Suprapubic skin (tissue), 4 donors: ENCODE results near the gene ULK4. TPM values are rescaled to one million over a fixed set of nuclear protein-coding genes. Genes with fewer than 3 reads are reported as not detected.

ENCODE experiments used
- DNase-seq, 2 donors: peaks; one replicate each; pipeline ENCODE4 v3.0.0-alpha.2; 2019; ENCODE audit warnings: low spot score in 2 of 2
- H3K27ac ChIP-seq: fragments of 200-600 bp; sonication (generic); one replicate; pipeline ENCODE4 v1.5.1; 2019
- H3K27me3 ChIP-seq: fragments of 200-600 bp; sonication (generic); one replicate; pipeline ENCODE4 v1.5.1; 2019
- H3K36me3 ChIP-seq: fragments of 200-600 bp; sonication (generic); one replicate; pipeline ENCODE4 v1.5.1; 2019
- H3K4me1 ChIP-seq: fragments of 200-600 bp; sonication (generic); one replicate; pipeline ENCODE4 v1.5.1; 2019
- H3K4me3 ChIP-seq: fragments of 200-600 bp; sonication (generic); one replicate; pipeline ENCODE4 v1.5.1; 2019; ENCODE audit warnings: mild to moderate bottlenecking
- H3K9me3 ChIP-seq: fragments of 200-600 bp; sonication (generic); one replicate; pipeline ENCODE4 v1.5.1; 2019
- EP300 ChIP-seq: sonication (generic); formaldehyde crosslinking; IDR thresholded peaks from one replicate; pipeline ENCODE4 v1.6.1; 2017; ENCODE audit warnings: antibody characterized with exemption
- POLR2A ChIP-seq, 2 donors: fragments of 450-650 bp; IDR thresholded peaks; one replicate each; pipeline ENCODE4 v1.6.1; 2017; ENCODE audit warnings: antibody characterized with exemption in 2 of 2, mild to moderate bottlenecking in 2 of 2, moderate library complexity in 2 of 2
- POLR2AphosphoS5 ChIP-seq, 3 donors: sonication (generic); formaldehyde crosslinking; IDR thresholded peaks; one replicate each; pipeline ENCODE4 v1.6.1; 2017; ENCODE audit warnings: antibody characterized with exemption in 3 of 3
- WGBS: methylation state at CpG from one replicate; pipeline ENCODE4 v1.1.5; 2018; 5-methylcytosine and 5-hydroxymethylcytosine counted together
- total RNA-seq, 4 donors: library from RNA; depleted of rRNA; stranded (reverse); fragments of >200 nt; gene quantifications; one replicate each; pipeline ENCODE4 v1.1.0, GENCODE V29; 2016
- TF ChIP-seq, protein P1 (sequence below), 2 donors: fragments of 200-600 bp in 1 of 2; fragments of 450-650 bp in 1 of 2; sonication (generic) in 1 of 2; IDR thresholded peaks; one replicate each; pipeline ENCODE4 v1.5.1; 2016 to 2019; ENCODE audit warnings: antibody characterized with exemption in 2 of 2, mild to moderate bottlenecking in 1 of 2, moderate library complexity in 1 of 2

The ULK4 gene
- total RNA-seq, 4 donors from 2014 or later: 11.7 to 21.7 (median 16.6) TPM

DNA sequence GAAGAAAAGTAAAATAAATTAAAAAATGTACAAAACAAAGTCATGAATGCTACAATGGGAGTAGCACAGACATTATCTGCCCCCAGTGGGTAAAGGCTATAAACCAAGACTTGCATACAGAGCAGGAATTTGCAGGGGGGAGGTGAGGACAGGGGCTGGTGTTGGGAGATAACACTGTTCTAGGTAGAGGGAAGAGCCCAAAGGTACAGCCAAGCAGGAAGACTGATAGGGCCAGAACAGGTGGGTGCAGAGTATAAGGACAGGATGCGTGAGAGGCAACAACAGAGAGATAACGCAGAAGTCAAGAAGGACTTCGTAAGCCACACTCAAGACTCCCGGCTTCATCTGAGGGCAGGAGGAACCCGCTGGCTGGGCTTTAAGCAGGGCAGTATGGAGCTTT is 616.1 kb downstream of the ULK4 start:
- no peak overlapping the region for H3K27ac ChIP-seq
- H3K4me1 ChIP-seq: no peaks in the 10 kb centered on the region
- no peak for DNase-seq
- 90% methylated on average over 5 of the region's 5 CpGs for WGBS
- H3K4me3 ChIP-seq: no peak overlapping the region
- TF ChIP-seq EP300 (no peak), POLR2AphosphoS5 (IDR thresholded peaks at IDR 0.05) (no peak), POLR2A (IDR thresholded peaks at IDR 0.05) (no peak)
- TF ChIP-seq, protein P1, sequence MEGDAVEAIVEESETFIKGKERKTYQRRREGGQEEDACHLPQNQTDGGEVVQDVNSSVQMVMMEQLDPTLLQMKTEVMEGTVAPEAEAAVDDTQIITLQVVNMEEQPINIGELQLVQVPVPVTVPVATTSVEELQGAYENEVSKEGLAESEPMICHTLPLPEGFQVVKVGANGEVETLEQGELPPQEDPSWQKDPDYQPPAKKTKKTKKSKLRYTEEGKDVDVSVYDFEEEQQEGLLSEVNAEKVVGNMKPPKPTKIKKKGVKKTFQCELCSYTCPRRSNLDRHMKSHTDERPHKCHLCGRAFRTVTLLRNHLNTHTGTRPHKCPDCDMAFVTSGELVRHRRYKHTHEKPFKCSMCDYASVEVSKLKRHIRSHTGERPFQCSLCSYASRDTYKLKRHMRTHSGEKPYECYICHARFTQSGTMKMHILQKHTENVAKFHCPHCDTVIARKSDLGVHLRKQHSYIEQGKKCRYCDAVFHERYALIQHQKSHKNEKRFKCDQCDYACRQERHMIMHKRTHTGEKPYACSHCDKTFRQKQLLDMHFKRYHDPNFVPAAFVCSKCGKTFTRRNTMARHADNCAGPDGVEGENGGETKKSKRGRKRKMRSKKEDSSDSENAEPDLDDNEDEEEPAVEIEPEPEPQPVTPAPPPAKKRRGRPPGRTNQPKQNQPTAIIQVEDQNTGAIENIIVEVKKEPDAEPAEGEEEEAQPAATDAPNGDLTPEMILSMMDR (IDR thresholded peaks at IDR 0.05): no peak
- H3K27me3 ChIP-seq: no peaks in the 10 kb centered on the region
- H3K36me3 ChIP-seq: no peaks in the 10 kb centered on the region
- no peaks in the 10 kb centered on the region for H3K9me3 ChIP-seq

DNA sequence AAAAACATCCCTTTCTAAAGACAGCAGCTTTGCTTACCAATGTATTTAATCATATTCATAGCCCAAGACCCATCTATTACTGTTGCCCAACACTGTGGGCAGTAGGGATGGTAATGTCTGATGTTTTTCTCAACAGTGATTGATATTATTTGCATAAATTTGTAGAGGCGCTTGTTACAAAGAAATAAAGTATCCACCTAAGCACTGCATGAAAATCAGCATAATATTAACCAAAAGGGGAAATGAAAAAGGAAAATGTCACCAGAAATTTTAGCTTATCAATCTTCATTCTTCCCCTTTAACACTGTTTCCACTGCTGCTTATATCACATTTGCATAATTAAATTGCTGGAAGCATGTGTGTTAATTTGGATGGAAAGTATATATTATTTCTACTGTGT is 622.1 kb downstream of the ULK4 start:
- TF ChIP-seq, protein P1 (IDR thresholded peaks at IDR 0.05): no peak
- TF ChIP-seq POLR2AphosphoS5 (IDR thresholded peaks at IDR 0.05) (no peak), EP300 (no peak), POLR2A (IDR thresholded peaks at IDR 0.05) (no peak)
- no peaks in the 10 kb centered on the region for H3K36me3 ChIP-seq
- H3K4me3 ChIP-seq: no peak overlapping the region
- H3K27me3 ChIP-seq: no peaks in the 10 kb centered on the region
- WGBS: 88% methylated on average over 1 of the region's 1 CpG
- no peaks in the 10 kb centered on the region for H3K9me3 ChIP-seq
- no peak overlapping the region for H3K27ac ChIP-seq
- no peak for DNase-seq
- no peaks in the 10 kb centered on the region for H3K4me1 ChIP-seq

DNA sequence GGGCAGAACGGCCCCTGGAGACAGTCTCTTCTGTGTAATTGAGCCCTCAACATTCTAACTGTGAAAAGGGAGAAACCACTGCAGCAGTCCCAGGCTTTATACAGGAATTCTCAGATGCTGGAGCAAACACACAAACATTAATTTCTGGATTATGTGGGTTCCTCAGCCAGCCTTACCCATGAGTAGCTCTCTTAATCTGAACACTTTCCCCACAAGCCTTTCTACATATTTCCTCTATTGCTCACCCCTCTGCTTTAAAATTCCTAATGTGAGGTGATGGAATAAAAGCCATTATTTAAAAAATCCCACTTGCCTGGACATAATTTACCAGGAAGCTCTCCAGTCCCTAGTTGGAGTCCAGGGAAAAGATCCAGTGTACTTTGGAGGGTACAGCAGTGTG is 623.6 kb downstream of the ULK4 start:
- Histone ChIP-seq H3K9me3 (no peaks in the 10 kb centered on the region), H3K27ac (no peak overlapping the region), H3K4me3 (no peak overlapping the region), H3K4me1 (no peaks in the 10 kb centered on the region), H3K27me3 (no peaks in the 10 kb centered on the region), H3K36me3 (no peaks in the 10 kb centered on the region)
- DNase-seq: no peak
- no peak for TF ChIP-seq POLR2A (IDR thresholded peaks at IDR 0.05)
- WGBS: 76% methylated on average over 1 of the region's 1 CpG

DNA sequence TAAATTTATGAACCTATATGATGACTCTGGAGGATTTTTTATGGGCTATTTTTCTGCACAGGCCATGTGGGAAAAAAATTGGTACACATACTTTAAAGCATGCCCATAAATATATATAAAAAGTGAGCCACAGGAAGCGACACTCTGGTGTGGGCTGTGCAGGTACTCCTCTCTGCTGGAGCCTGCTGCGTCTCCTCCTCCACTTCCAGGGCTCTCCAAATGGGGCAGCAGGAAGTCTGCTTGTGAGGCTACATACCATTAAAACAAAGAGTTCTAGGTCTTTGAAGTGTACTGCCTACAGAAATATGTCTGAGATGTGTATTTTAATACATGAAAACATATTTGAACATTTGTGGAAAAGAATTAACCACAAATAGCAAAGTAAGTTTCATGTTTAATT is 627.5 kb downstream of the ULK4 start:
- TF ChIP-seq EP300 (no peak), POLR2A (IDR thresholded peaks at IDR 0.05) (no peak), POLR2AphosphoS5 (IDR thresholded peaks at IDR 0.05) (no peak)
- TF ChIP-seq, protein P1 (IDR thresholded peaks at IDR 0.05): no peak
- WGBS: 89% methylated on average over 2 of the region's 2 CpGs
- Histone ChIP-seq H3K27ac (no peak overlapping the region), H3K36me3 (no peaks in the 10 kb centered on the region), H3K4me3 (no peak overlapping the region), H3K9me3 (no peaks in the 10 kb centered on the region), H3K4me1 (peaks cover 8% of the 10 kb centered on the region), H3K27me3 (no peaks in the 10 kb centered on the region)
- no peak for DNase-seq

DNA sequence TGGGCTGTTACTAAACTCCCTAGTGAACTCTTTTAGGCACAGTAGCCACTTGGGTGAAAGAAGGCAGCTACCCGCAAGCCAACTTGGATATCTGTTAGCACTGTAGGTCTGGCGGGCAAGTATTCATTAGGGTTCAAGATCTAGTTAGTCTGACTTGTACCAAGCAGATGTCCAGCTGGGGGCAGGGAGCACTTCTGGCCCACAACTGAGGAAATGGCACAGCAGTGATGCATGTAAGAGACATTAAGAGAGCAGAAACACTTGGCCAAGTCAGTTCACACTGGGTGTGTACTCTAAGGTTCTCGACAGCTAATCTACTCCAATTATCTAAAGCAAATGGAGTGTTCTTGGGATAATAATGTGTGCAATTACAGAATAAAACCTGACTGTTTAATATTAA is 630.9 kb downstream of the ULK4 start:
- DNase-seq: no peak
- peaks cover 19% of the 10 kb centered on the region for H3K4me1 ChIP-seq
- no peaks in the 10 kb centered on the region for H3K9me3 ChIP-seq
- WGBS: 78% methylated on average over 3 of the region's 3 CpGs
- no peaks in the 10 kb centered on the region for H3K36me3 ChIP-seq
- no peaks in the 10 kb centered on the region for H3K27me3 ChIP-seq
- no peak overlapping the region for H3K27ac ChIP-seq
- no peak overlapping the region for H3K4me3 ChIP-seq
- TF ChIP-seq, protein P1 (IDR thresholded peaks at IDR 0.05): no peak
- TF ChIP-seq EP300 (no peak), POLR2A (IDR thresholded peaks at IDR 0.05) (no peak), POLR2AphosphoS5 (IDR thresholded peaks at IDR 0.05) (no peak)

DNA sequence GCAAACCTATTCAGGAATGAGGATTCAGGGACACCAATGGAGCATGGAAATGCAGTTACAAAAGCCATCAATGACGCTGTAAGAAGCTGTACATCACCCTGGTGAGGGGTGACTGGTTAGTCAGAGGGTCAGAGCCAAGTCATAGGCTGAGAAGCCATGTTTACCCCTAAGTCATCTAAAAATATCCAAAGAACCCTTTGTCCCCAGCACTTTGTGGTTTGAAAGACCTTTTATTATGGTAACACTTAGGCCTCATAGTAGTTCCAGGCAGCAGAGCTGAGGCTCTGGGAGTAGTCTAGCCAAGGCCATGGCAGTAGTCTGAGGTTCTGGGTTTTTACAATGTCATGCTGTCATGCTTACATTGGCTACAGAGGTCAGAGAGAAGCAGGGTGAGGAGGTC is 631.4 kb downstream of the ULK4 start:
- H3K27me3 ChIP-seq: no peaks in the 10 kb centered on the region
- WGBS: 95% methylated on average over 1 of the region's 1 CpG
- no peak overlapping the region for H3K4me3 ChIP-seq
- H3K36me3 ChIP-seq: no peaks in the 10 kb centered on the region
- TF ChIP-seq POLR2A (IDR thresholded peaks at IDR 0.05): no peak
- TF ChIP-seq EP300: no peak
- TF ChIP-seq, protein P1 (IDR thresholded peaks at IDR 0.05): no peak
- no peak for TF ChIP-seq POLR2AphosphoS5 (IDR thresholded peaks at IDR 0.05)
- H3K9me3 ChIP-seq: no peaks in the 10 kb centered on the region
- no peak for DNase-seq
- H3K27ac ChIP-seq: no peak overlapping the region
- H3K4me1 ChIP-seq: peaks cover 19% of the 10 kb centered on the region
